ENCODE data around the gene FMO5. TPM values are rescaled to one million over a fixed set of nuclear protein-coding genes. Genes with fewer than 3 reads are reported as not detected.
"Not testable (repeated sequence)": the region's sequence is repeated elsewhere in the genome, so short reads cannot be mapped to it uniquely, and the experiment has no call there.

Gene FMO5
- total RNA-seq, 1 donor from 2014 or later = 0.73 TPM

- no peak for DNase-seq (ENCODE audit: low read depth, low spot score)
Measured at GRCh38 chr1:147209825-147210821, 15.0 kb downstream of the FMO5 start.

GRCh38 chr1:147208619-147209018 lies 16.5 kb downstream of the FMO5 start:
- DNase-seq (ENCODE audit: low read depth, low spot score) = no peak

- no peak for DNase-seq (ENCODE audit: low read depth, low spot score)
Measured at GRCh38 chr1:147207192-147207591, 17.9 kb downstream of the FMO5 start.

- no peak for DNase-seq (ENCODE audit: low read depth, low spot score)
Measured at GRCh38 chr1:147204080-147204479, 21.1 kb downstream of the FMO5 start.

GRCh38 chr1:147202576-147202975 lies 22.6 kb downstream of the FMO5 start:
- DNase-seq (ENCODE audit: low read depth, low spot score) = no peak

GRCh38 chr1:147201786-147202185 lies 23.4 kb downstream of the FMO5 start:
- DNase-seq (ENCODE audit: low read depth, low spot score) = no peak

GRCh38 chr1:147201276-147201675 lies 23.9 kb downstream of the FMO5 start:
- no peak for DNase-seq (ENCODE audit: low read depth, low spot score)

- not testable (repeated sequence) for DNase-seq (ENCODE audit: low read depth, low spot score)
Measured at GRCh38 chr1:147197324-147197723, 27.8 kb downstream of the FMO5 start.

- DNase-seq (ENCODE audit: low read depth, low spot score) = no peak
Measured at GRCh38 chr1:147189514-147189913, 35.6 kb downstream of the FMO5 start.

- DNase-seq (ENCODE audit: low read depth, low spot score) = no peak
Measured at GRCh38 chr1:147185432-147185831, 39.7 kb downstream of the FMO5 start.

- no peak for DNase-seq (ENCODE audit: low read depth, low spot score)
Measured at GRCh38 chr1:147177611-147178380, 47.3 kb downstream of the FMO5 start.

GRCh38 chr1:147172168-147173016 lies 52.7 kb downstream of the FMO5 start, which contains the start of gene PRKAB2:
TSS of gene PRKAB2 (minus strand) at chr1:147172470. CDS start at chr1:147172144, 326 bp downstream.
- peak; percentile 92 for DNase-seq (ENCODE audit: low read depth, low spot score)

- DNase-seq (ENCODE audit: low read depth, low spot score) = no peak
Measured at GRCh38 chr1:147171399-147172167, 53.6 kb downstream of the FMO5 start.

- DNase-seq (ENCODE audit: low read depth, low spot score) = no peak
Measured at GRCh38 chr1:147169840-147170674, 55.1 kb downstream of the FMO5 start.

- no peak for DNase-seq (ENCODE audit: low read depth, low spot score)
Measured at GRCh38 chr1:147169171-147169570, 56.0 kb downstream of the FMO5 start.

GRCh38 chr1:147168626-147169058 lies 56.5 kb downstream of the FMO5 start:
- no peak for DNase-seq (ENCODE audit: low read depth, low spot score)

GRCh38 chr1:147167365-147167764 lies 57.8 kb downstream of the FMO5 start:
- DNase-seq (ENCODE audit: low read depth, low spot score) = no peak

- no peak for DNase-seq (ENCODE audit: low read depth, low spot score)
Measured at GRCh38 chr1:147163019-147163418, 62.1 kb downstream of the FMO5 start.

GRCh38 chr1:147162093-147162492 lies 63.0 kb downstream of the FMO5 start:
- DNase-seq (ENCODE audit: low read depth, low spot score) = no peak
